ENCODE results near the gene EXD2. TPM values are rescaled to one million over a fixed set of nuclear protein-coding genes. Genes with fewer than 3 reads are reported as not detected.

EXD2 gene
- polyA plus RNA-seq, 2 donors, result 10.9 to 12.1 TPM

GRCh38 chr14:69291891-69292561, 100.7 kb downstream of the EXD2 start:
- Histone ChIP-seq H3K4me1 (ENCODE audit: control insufficient read depth in 2 of 2, insufficient read depth in 2 of 2, low read length in 1 of 2) (no peaks in the 10 kb centered on the region), H3K4me3 (ENCODE audit: low read depth in 1 of 2, low read length in 2 of 2) (no peak overlapping the region), H3K27ac (ENCODE audit: low read depth in 2 of 2, low read length in 1 of 2) (no peak overlapping the region), H3K36me3 (ENCODE audit: control insufficient read depth in 2 of 2, insufficient read depth in 2 of 2, low read length in 1 of 2) (no peaks in the 10 kb centered on the region), H3K9me3 (ENCODE audit: control insufficient read depth in 2 of 2, insufficient read depth in 1 of 2, low read depth in 1 of 2, low read length in 1 of 2) (no peaks in the 10 kb centered on the region), H3K27me3 (ENCODE audit: control insufficient read depth in 1 of 2, insufficient read depth in 2 of 2, low read length in 2 of 2) (no peaks in the 10 kb centered on the region)
- 81 to 85% methylated on average over 5 of the region's 5 CpGs for WGBS, 2 donors

Other genes with a start within 250 kb of the EXD2 start
- 10 to 100 TPM; 37.4 to 98.2 TPM for gene ACTN1, start 212.2 kb upstream of the EXD2 start, polyA plus RNA-seq
- gene DCAF5, start 38.4 kb upstream of the EXD2 start, polyA plus RNA-seq, result 10 to 100 TPM; 21.8 to 26.9 TPM
- gene GALNT16, start 68.7 kb downstream of the EXD2 start, polyA plus RNA-seq, result under 1 TPM; 0.36 to 0.39 TPM
- gene ERH, start 206.8 kb downstream of the EXD2 start, polyA plus RNA-seq, result 100 to 1,000 TPM in 1 of 2 donors, 10 to 100 TPM in 1; 95.4 to 111 TPM
- gene SLC39A9, start 207.2 kb downstream of the EXD2 start, polyA plus RNA-seq, result 10 to 100 TPM; 18.1 to 19.4 TPM